Mesendoderm (in vitro differentiated cells): ENCODE results near the gene C5orf15.

Experiments
- DNase-seq: peaks from one replicate; pipeline ENCODE4 v3.0.0; 2013
- H2AK5ac ChIP-seq: 2 replicates; pipeline ENCODE4 v1.6.1; 2013; ENCODE audit warnings: low read length, inconsistent platforms
- H2BK120ac ChIP-seq: 2 replicates; pipeline ENCODE4 v1.6.1; 2013; ENCODE audit warnings: low read depth, mild to moderate bottlenecking, low read length, moderate library complexity, mixed read lengths
- H2BK15ac ChIP-seq: replicated peaks from 2 replicates; pipeline ENCODE4 v1.6.1; 2013; ENCODE audit warnings: low read depth, mild to moderate bottlenecking, moderate library complexity
- H2BK5ac ChIP-seq: 2 replicates; pipeline ENCODE4 v1.6.1; 2013; ENCODE audit warnings: low read length, inconsistent platforms
- H3K18ac ChIP-seq: 2 replicates; pipeline ENCODE4 v1.6.1; 2013; ENCODE audit warnings: mild to moderate bottlenecking, low read length, mixed read lengths
- H3K23ac ChIP-seq: one replicate; pipeline ENCODE4 v1.6.1; 2013; ENCODE audit warnings: low read length
- H3K27ac ChIP-seq: 2 replicates; pipeline ENCODE4 v1.5.1; 2013; ENCODE audit warnings: low read depth, mild to moderate bottlenecking, inconsistent platforms, low read length, moderate library complexity
- H3K27me3 ChIP-seq: 2 replicates; pipeline ENCODE4 v1.6.1; 2013; ENCODE audit warnings: low read length, control low read depth, mild to moderate bottlenecking, inconsistent platforms; ENCODE audit not compliant: insufficient read depth, poor library complexity
- H3K36me3 ChIP-seq: 2 replicates; pipeline ENCODE4 v1.6.1; 2013; ENCODE audit warnings: low read length, inconsistent platforms; ENCODE audit not compliant: control insufficient read depth, insufficient read depth
- H3K4ac ChIP-seq: one replicate; pipeline ENCODE4 v1.6.1; 2013; ENCODE audit warnings: low read depth, mild to moderate bottlenecking, low read length, moderate library complexity
- H3K4me1 ChIP-seq: 2 replicates; pipeline ENCODE4 v1.6.1; 2013; ENCODE audit warnings: low read depth, low read length, inconsistent platforms; ENCODE audit not compliant: control insufficient read depth
- H3K4me2 ChIP-seq: 2 replicates; pipeline ENCODE4 v1.6.1; 2013; ENCODE audit warnings: low read length
- H3K4me3 ChIP-seq: 2 replicates; pipeline ENCODE4 v1.5.1; 2013; ENCODE audit warnings: mild to moderate bottlenecking, low read length
- H3K56ac ChIP-seq: one replicate; pipeline ENCODE4 v1.6.1; 2013; ENCODE audit warnings: low read length
- H3K79me1 ChIP-seq: 2 replicates; pipeline ENCODE4 v1.6.1; 2013; ENCODE audit warnings: low read length, inconsistent platforms
- H3K79me2 ChIP-seq: 2 replicates; pipeline ENCODE4 v1.6.1; 2013; ENCODE audit warnings: mild to moderate bottlenecking, low read length; ENCODE audit not compliant: control insufficient read depth, insufficient read depth
- H3K9ac ChIP-seq: 2 replicates; pipeline ENCODE4 v1.6.1; 2013; ENCODE audit warnings: low read length, inconsistent platforms
- H4K5ac ChIP-seq: one replicate; pipeline ENCODE4 v1.6.1; 2013; ENCODE audit warnings: low read length
- H4K8ac ChIP-seq: one replicate; pipeline ENCODE4 v1.6.1; 2013; ENCODE audit warnings: low read depth, mild to moderate bottlenecking, control low read depth, low read length, moderate library complexity
- WGBS: extraction: QIAGEN DNeasy Blood & Tissue Kit; methylation state at CpG from one replicate; pipeline ENCODE4 v1.1.7; 2013; ENCODE audit warnings: low lambda C conversion rate, missing lambda C conversion rate; ENCODE audit not compliant: insufficient coverage; ENCODE audit errors: extremely low coverage; 5-methylcytosine and 5-hydroxymethylcytosine counted together

The C5orf15 gene

GRCh38 chr5:134004626-134005416, 36.4 kb upstream of the C5orf15 start, which contains the start of gene VDAC1:
TSS of gene VDAC1 (minus strand) at chr5:134004975. CDS start at chr5:133993012, 11,963 bp downstream.
- H4K8ac ChIP-seq: peak within 1 kb of the TSS; percentile 59
- H3K23ac ChIP-seq: peak within 1 kb of the TSS; percentile 99
- H2AK5ac ChIP-seq: no peak within 1 kb of the TSS
- DNase-seq: peak; percentile 89
- H3K56ac ChIP-seq: peak within 1 kb of the TSS; percentile 98
- H3K79me2 ChIP-seq: peaks cover 49% of the 10 kb centered on the region
- peak within 1 kb of the TSS; percentile 99 for H3K4ac ChIP-seq
- H3K4me2 ChIP-seq: peak within 1 kb of the TSS; percentile 90
- H4K5ac ChIP-seq: no peak within 1 kb of the TSS
- H2BK120ac ChIP-seq: peak within 1 kb of the TSS; percentile 55
- H3K79me1 ChIP-seq: peaks cover 4% of the 10 kb centered on the region
- H2BK5ac ChIP-seq: peak within 1 kb of the TSS; percentile 93
- H2BK15ac ChIP-seq: no peak within 1 kb of the TSS
- H3K4me3 ChIP-seq: peak within 1 kb of the TSS; percentile 91
- no peaks in the 10 kb centered on the region for H3K27me3 ChIP-seq
- peaks cover 3% of the 10 kb centered on the region for H3K36me3 ChIP-seq
- H3K4me1 ChIP-seq: peaks cover 15% of the 10 kb centered on the region
- peak within 1 kb of the TSS; percentile 97 for H3K27ac ChIP-seq
- peak within 1 kb of the TSS; percentile 98 for H3K9ac ChIP-seq
- no CpG with 5 or more reads among the region's 96 CpGs for WGBS
- peak within 1 kb of the TSS; percentile 97 for H3K18ac ChIP-seq

DNA sequence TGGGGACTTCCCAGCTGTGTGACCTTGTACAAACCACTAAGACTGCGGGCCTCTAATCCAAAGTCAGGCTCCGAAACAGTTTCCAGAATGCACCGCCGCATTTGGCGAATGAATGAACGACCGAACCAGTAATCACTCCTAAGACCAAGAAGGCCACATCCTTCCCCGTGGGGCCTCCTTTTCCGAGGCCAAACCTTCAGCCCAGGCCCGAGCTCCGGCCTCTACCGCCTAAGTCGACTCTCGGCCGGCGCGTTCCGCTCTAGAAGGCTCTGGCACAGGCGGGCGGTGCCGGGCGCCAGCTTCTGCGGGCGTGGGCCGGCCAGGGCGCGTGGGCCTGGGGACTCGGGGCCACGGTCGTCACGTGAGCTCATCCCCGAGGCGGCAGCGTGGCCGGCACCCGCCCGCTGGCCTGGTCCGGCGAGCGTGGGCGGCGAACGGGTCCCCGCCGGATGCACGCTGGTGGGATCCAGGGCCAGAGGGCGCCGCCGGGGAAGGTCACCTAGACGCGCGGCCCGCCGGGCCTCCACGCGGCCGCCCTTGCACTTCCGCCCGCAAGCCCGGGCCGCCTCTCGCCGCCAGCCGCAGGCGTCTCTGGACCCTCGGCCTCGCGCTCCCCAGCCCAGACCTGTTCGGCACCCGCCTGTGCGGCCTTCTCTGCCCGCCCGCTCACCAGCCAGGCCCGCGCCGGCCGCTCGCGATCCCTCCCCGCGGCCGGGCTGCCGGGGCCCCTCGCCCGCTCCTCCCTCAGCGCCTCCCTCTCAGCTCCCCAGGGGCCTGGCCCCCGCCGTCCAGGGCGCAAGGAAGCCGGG, 35.6 kb upstream of the C5orf15 start:
- Histone ChIP-seq H3K56ac (peak overlapping the region; percentile 98), H3K4ac (peak overlapping the region; percentile 98)
- no CpG with 5 or more reads among the region's 90 CpGs for WGBS

GRCh38 chr5:134003064-134003816, 34.8 kb upstream of the C5orf15 start:
- H3K36me3 ChIP-seq: peaks cover 3% of the 10 kb centered on the region
- no peak overlapping the region for H4K8ac ChIP-seq
- H3K4me3 ChIP-seq: peak overlapping the region; percentile 81
- H2BK5ac ChIP-seq: peak overlapping the region; percentile 22
- H3K4ac ChIP-seq: no peak overlapping the region
- H2AK5ac ChIP-seq: peak overlapping the region; percentile 44
- H3K27ac ChIP-seq: peak overlapping the region; percentile 87
- H3K27me3 ChIP-seq: no peaks in the 10 kb centered on the region
- H2BK120ac ChIP-seq: no peak overlapping the region
- H2BK15ac ChIP-seq: no peak overlapping the region
- H3K79me1 ChIP-seq: peaks cover 10% of the 10 kb centered on the region
- peaks cover 15% of the 10 kb centered on the region for H3K4me1 ChIP-seq
- H3K4me2 ChIP-seq: peak overlapping the region; percentile 76
- H3K56ac ChIP-seq: peak overlapping the region; percentile 98
- no CpG with 5 or more reads among the region's 11 CpGs for WGBS
- no peak overlapping the region for H4K5ac ChIP-seq
- DNase-seq: no peak
- H3K79me2 ChIP-seq: peaks cover 65% of the 10 kb centered on the region
- H3K9ac ChIP-seq: peak overlapping the region; percentile 95
- no peak overlapping the region for H3K18ac ChIP-seq
- H3K23ac ChIP-seq: no peak overlapping the region

More for the DNA sequence above, 35.6 kb upstream of the C5orf15 start:
- peak; percentile 61 for DNase-seq
- H3K4me3 ChIP-seq: peak overlapping the region; percentile 81
- peak overlapping the region; percentile 59 for H4K8ac ChIP-seq
- no peak overlapping the region for H2BK15ac ChIP-seq
- H3K4me2 ChIP-seq: peak overlapping the region; percentile 76
- peaks cover 15% of the 10 kb centered on the region for H3K4me1 ChIP-seq
- H2AK5ac ChIP-seq: no peak overlapping the region
- peak overlapping the region; percentile 55 for H2BK120ac ChIP-seq
- peaks cover 57% of the 10 kb centered on the region for H3K79me2 ChIP-seq
- H3K18ac ChIP-seq: peak overlapping the region; percentile 91
- H3K79me1 ChIP-seq: peaks cover 9% of the 10 kb centered on the region
- peak overlapping the region; percentile 95 for H3K9ac ChIP-seq
- peaks cover 3% of the 10 kb centered on the region for H3K36me3 ChIP-seq
- H3K27me3 ChIP-seq: no peaks in the 10 kb centered on the region
- H2BK5ac ChIP-seq: peak overlapping the region; percentile 86
- H4K5ac ChIP-seq: no peak overlapping the region
- peak overlapping the region; percentile 99 for H3K23ac ChIP-seq
- H3K27ac ChIP-seq: peak overlapping the region; percentile 87

DNA sequence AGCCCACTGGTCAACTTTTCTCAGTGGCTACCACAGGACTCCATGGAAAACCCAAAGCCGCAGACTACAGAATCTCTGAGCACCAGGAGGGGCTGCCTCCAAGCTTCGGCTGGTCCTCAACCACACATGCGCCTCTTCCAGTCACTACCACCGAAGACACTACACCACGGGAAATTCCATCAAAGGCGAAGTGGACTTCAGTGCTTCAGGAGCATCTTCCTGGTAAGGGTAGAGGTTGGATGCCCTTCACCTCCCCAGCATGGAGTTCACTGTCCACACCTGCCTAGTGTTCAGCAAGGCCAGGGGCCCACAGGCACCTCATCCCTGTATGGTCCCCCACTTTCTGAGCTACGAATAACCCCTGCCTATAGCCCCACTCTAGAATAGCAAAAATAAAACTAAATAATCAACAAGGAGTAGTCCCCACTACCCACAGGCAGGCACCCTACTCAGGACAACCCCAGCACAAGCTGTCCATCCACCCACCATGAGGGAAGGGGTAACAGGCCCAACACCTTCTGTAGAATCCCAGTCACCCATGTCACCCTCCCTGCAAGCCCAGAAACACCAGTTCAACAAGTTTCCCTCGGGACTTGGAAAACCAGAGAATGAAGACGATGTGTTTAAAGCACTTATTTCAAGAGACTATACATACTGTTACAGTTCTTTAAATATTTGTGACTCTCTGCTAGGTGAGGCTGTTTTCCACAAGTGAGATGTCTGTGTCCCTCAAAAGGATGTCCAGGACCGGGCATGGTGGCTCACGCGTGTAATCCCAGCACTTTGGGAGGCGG, 33.7 kb upstream of the C5orf15 start:
- Histone ChIP-seq H3K9ac (peak overlapping the region; percentile 95), H3K36me3 (peaks cover 3% of the 10 kb centered on the region), H2BK15ac (no peak overlapping the region), H2AK5ac (no peak overlapping the region), H3K4me2 (no peak overlapping the region), H4K5ac (no peak overlapping the region), H3K4me3 (no peak overlapping the region), H3K18ac (no peak overlapping the region), H3K79me2 (peaks cover 75% of the 10 kb centered on the region), H3K56ac (peak overlapping the region; percentile 98), H2BK120ac (no peak overlapping the region), H3K23ac (no peak overlapping the region), H2BK5ac (no peak overlapping the region), H3K27me3 (no peaks in the 10 kb centered on the region), H3K4me1 (peaks cover 12% of the 10 kb centered on the region), H3K79me1 (peaks cover 10% of the 10 kb centered on the region), H3K4ac (no peak overlapping the region), H3K27ac (no peak overlapping the region), H4K8ac (no peak overlapping the region)
- no peak for DNase-seq
- WGBS: no CpG with 5 or more reads among the region's 13 CpGs
